ENCODE data around the gene SIX3. TPM values are rescaled to one million over a fixed set of nuclear protein-coding genes. Genes with fewer than 3 reads are reported as not detected.

Gene SIX3
- total RNA-seq, 2 donors from 2014 or later = 0.52 TPM; not detected in 1

DNA sequence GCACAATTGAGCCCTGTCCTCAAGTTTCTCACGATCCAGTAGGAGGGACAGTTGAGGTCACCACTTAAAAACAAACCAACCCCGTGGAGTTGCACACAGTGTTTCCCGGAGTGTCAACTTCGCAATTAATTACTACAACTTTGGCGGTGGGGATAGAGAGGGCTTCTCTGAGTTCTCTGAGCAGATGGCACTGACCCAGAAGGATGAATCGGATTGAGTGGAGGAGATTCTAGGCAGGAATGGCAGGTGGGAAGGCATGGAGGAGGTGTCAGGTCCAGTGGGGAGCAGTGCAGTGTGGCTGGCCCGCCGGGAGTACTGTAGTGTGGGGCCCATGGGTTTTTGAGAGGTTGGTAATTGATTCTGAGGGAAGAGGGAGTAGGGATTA lies 12.0 kb downstream of the SIX3 start:
- ATAC-seq (no peak), DNase-seq (no peak)
- no peak overlapping the region for H3K27ac ChIP-seq
- H3K9me3 ChIP-seq = no peaks in the 10 kb centered on the region
- H3K36me3 ChIP-seq (replicated peaks in 1 of 2; ENCODE audit: insufficient read depth in 1 of 2, low read depth in 2 of 2) = no peaks in the 10 kb centered on the region
- H3K27me3 ChIP-seq = peaks cover 0 to 19% of the 10 kb centered on the region in 2 donors
- H3K4me1 ChIP-seq = peaks cover 56% of the 10 kb centered on the region
- TF ChIP-seq POLR2A (IDR thresholded peaks at IDR 0.05) = no peak
- TF ChIP-seq, protein P1, sequence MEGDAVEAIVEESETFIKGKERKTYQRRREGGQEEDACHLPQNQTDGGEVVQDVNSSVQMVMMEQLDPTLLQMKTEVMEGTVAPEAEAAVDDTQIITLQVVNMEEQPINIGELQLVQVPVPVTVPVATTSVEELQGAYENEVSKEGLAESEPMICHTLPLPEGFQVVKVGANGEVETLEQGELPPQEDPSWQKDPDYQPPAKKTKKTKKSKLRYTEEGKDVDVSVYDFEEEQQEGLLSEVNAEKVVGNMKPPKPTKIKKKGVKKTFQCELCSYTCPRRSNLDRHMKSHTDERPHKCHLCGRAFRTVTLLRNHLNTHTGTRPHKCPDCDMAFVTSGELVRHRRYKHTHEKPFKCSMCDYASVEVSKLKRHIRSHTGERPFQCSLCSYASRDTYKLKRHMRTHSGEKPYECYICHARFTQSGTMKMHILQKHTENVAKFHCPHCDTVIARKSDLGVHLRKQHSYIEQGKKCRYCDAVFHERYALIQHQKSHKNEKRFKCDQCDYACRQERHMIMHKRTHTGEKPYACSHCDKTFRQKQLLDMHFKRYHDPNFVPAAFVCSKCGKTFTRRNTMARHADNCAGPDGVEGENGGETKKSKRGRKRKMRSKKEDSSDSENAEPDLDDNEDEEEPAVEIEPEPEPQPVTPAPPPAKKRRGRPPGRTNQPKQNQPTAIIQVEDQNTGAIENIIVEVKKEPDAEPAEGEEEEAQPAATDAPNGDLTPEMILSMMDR (IDR thresholded peaks at IDR 0.05) = no peak
- no peak overlapping the region for H3K4me3 ChIP-seq
- WGBS, 2 donors = 30 to 45% methylated on average over 8 of the region's 8 CpGs
- intact Hi-C loops (cut with DNase I) = loop anchor here (10.0 kb wide), 1 partner anchor 909 kb away; no protein-coding TSS in a partner anchor

DNA sequence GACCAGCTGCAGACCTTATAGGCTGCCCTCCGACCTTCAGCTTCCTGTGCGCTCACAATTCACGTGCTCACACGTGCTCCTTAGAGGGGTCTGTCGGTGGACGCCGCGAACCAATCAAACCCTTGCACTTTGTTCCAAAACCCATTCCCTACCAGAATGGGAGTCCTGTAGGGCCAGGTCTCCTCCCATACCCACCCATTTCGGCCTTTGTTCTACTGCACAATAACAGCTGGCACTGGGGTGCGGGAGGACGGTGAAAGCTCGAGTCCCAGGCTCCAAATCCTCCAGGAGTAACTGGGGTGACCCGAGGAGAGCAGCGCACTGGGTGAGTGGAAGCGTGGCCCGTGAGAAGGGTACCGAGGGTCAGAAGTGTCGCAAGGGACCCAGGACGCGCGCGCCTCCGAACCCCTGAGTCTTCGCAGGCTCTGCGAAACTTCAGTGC lies 13.0 kb downstream of the SIX3 start:
- Histone ChIP-seq H3K36me3 (replicated peaks in 1 of 2; ENCODE audit: insufficient read depth in 1 of 2, low read depth in 2 of 2) (no peaks in the 10 kb centered on the region), H3K27ac (no peak overlapping the region), H3K4me3 (no peak overlapping the region), H3K4me1 (peaks cover 51% of the 10 kb centered on the region), H3K9me3 (no peaks in the 10 kb centered on the region), H3K27me3 (peaks cover 0 to 19% of the 10 kb centered on the region in 2 donors)
- intact Hi-C loops (cut with DNase I) = loop anchor here (10.0 kb wide), 1 partner anchor 910 kb away; no protein-coding TSS in a partner anchor
- 8 to 23% methylated on average over 17 to 25 of the region's 25 CpGs for WGBS, 2 donors
- ATAC-seq (no peak), DNase-seq (no peak)
- TF ChIP-seq POLR2A (IDR thresholded peaks at IDR 0.05) = no peak
- TF ChIP-seq, protein P1 (IDR thresholded peaks at IDR 0.05) = no peak

DNA sequence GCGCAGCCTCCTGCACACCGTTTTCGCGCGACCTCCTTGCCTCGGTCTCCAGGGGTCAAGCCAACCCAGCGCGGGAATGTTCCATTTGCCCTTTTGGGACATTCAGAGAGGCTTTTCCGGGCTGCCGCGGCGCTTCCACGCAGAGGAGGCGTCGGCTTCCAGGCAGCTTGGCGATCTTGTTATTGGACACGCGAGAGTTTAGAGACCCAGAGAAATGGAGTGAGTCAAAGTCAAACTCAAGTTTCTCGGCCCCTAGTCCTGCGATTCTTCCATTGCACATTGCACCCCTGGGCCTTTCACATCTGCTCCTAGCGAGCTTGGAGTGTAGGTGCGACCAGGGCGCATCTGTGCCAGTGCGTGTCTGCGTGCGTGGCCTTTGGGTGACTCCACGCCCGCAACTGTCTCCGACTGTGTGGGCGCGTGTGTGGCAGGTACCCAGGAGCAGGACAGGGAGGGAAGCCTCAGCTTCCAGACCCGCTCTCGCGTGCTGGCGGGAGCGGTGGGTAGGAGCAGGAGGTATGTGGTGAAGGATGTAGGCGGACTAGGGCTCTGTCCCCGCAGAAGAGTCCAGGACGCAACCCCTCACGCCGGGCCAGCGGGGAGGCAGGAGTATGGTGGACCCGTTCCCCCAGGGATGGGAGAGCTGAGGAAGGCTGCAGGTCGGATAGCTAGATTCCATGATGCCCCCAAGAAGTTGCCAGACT lies 13.5 kb downstream of the SIX3 start:
- DNase-seq = no peak
- TF ChIP-seq, protein P1 (IDR thresholded peaks at IDR 0.05) = no peak
- no peak for TF ChIP-seq POLR2A (IDR thresholded peaks at IDR 0.05)

DNA sequence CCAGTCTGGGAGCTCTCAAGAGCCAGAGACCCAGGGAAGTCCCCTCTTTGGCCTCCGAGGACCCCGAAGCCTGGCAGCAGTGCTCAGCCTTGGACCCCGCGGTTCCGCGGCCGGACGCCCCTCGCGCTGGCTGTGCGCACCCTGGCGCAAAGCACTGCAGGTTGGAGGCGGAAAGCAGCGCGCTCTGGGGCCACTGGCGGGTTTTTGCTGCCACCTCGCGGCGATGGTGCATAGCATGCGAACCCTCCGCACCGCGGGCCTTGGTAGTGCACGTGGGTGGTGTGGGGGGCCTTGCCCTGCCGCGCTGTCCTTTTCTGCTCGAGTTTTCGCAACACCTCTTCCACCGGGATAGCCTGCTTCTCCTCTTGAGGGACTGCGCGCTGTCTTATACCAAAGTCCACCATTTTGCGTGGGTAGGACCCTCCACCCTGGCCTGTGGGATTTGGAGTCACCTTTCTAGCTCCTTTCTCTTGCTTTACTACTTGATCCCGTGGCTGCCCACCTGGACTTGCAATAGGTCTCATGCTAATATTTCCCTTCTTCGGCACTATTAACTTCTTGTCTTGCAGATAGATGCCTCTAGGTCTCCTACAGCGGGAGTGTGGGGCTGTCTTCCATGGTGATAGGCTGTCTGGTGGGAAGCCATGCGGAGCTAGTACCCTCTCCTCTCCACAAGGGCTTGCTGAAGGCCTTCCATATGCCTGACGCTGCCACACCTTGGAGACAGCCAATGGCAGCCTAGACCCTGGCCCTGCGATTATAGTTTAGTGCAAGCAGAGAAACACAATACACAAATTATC lies 14.3 kb downstream of the SIX3 start:
- DNase-seq (peak; percentile 67 to 77 (median 76)), ATAC-seq (peak; percentile 79)
- 8 to 37% methylated on average over 10 to 38 of the region's 38 CpGs for WGBS, 2 donors
- Histone ChIP-seq H3K9me3 (no peaks in the 10 kb centered on the region), H3K4me3 (no peak overlapping the region), H3K4me1 (peaks cover 47% of the 10 kb centered on the region), H3K36me3 (replicated peaks in 1 of 2; ENCODE audit: insufficient read depth in 1 of 2, low read depth in 2 of 2) (no peaks in the 10 kb centered on the region), H3K27ac (no peak overlapping the region), H3K27me3 (peaks cover 0 to 19% of the 10 kb centered on the region in 2 donors)
- TF ChIP-seq POLR2A (IDR thresholded peaks at IDR 0.05) = no peak
- TF ChIP-seq, protein P1 (IDR thresholded peaks at IDR 0.05) = peak; percentile 81 to 90 (median 87)
- intact Hi-C loops (cut with DNase I) = loop anchor here (10.0 kb wide), 1 partner anchor 911 kb away; no protein-coding TSS in a partner anchor

More for the DNA sequence above, 13.5 kb downstream of the SIX3 start:
- ATAC-seq = no peak
- no peak overlapping the region for H3K4me3 ChIP-seq
- intact Hi-C loops (cut with DNase I) = loop anchor here (10.0 kb wide), 1 partner anchor 910 kb away; no protein-coding TSS in a partner anchor
- H3K4me1 ChIP-seq = peaks cover 47% of the 10 kb centered on the region
- no peaks in the 10 kb centered on the region for H3K9me3 ChIP-seq
- WGBS, 2 donors = 1% methylated on average over 14 to 44 of the region's 44 CpGs
- H3K36me3 ChIP-seq (replicated peaks in 1 of 2; ENCODE audit: insufficient read depth in 1 of 2, low read depth in 2 of 2) = no peaks in the 10 kb centered on the region
- H3K27me3 ChIP-seq = peaks cover 0 to 19% of the 10 kb centered on the region in 2 donors
- H3K27ac ChIP-seq = no peak overlapping the region

Data from body of pancreas (tissue), 4 donors.